PC-3 (cell line): Measurements from ENCODE around the gene IGSF21.

ENCODE experiments used
- EZH2 ChIP-seq: fragments of 300-600 bp; sonication (generic); IDR thresholded peaks from one replicate; pipeline ENCODE4 v1.6.1; 2017; ENCODE audit warnings: antibody characterized with exemption, mild to moderate bottlenecking, low read length; ENCODE audit not compliant: unreplicated experiment
- EZH2phosphoT487 ChIP-seq: fragments of 300-600 bp; sonication (generic); IDR thresholded peaks from 2 replicates; pipeline ENCODE4 v1.6.1; 2018; ENCODE audit warnings: mild to moderate bottlenecking, antibody characterized with exemption, low read length, borderline replicate concordance
- TF ChIP-seq, protein P1 (sequence below): fragments of 300-600 bp; sonication (generic); conservative IDR thresholded peaks from 2 replicates; pipeline ENCODE4 v1.5.1; 2017; ENCODE audit warnings: antibody characterized with exemption, low read depth, mild to moderate bottlenecking, low read length

DNA sequence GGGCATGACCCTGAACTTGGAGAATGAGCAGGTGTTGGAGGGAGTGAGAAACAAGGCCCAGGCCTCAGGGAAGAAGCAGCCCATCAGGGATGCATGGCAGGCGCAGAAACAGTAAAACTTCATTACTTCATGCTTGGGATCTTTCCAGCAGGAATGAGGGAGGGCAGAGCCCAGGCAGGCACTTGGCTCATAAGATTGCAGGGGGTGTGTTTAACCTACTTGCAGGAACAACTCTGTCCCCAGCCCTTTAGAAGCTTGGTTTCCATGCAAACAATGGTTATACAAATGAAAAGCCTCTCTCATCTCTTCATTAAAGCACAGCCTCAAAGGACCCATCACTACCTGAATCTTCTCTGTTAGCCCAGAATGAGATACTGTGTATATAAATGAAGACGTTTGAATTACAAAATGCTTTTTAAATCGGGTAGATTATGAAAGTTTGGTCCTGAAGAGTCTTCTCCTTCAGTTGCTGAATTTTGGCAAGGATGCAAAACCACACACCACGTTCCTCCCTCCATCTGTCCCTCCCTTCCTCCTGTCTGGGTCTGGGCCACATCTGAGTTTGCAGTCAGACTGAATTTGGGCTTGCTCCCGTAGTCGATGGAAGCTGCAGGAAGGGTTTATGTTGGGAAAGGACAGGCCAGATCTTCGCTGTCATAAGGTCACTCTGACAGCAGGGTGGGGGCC, 218.8 kb downstream of the IGSF21 start:
- TF ChIP-seq EZH2phosphoT487 (no peak), EZH2 (no peak)
- TF ChIP-seq, protein P1, sequence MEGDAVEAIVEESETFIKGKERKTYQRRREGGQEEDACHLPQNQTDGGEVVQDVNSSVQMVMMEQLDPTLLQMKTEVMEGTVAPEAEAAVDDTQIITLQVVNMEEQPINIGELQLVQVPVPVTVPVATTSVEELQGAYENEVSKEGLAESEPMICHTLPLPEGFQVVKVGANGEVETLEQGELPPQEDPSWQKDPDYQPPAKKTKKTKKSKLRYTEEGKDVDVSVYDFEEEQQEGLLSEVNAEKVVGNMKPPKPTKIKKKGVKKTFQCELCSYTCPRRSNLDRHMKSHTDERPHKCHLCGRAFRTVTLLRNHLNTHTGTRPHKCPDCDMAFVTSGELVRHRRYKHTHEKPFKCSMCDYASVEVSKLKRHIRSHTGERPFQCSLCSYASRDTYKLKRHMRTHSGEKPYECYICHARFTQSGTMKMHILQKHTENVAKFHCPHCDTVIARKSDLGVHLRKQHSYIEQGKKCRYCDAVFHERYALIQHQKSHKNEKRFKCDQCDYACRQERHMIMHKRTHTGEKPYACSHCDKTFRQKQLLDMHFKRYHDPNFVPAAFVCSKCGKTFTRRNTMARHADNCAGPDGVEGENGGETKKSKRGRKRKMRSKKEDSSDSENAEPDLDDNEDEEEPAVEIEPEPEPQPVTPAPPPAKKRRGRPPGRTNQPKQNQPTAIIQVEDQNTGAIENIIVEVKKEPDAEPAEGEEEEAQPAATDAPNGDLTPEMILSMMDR, result no peak
